HG02840 (cell line): ENCODE measurements around the gene SHMT1.

ENCODE experiments used
- ATAC-seq: cut with Tn5 transposase; IDR thresholded peaks from one replicate; pipeline ENCODE4 v1.9.1; 2021; ENCODE audit warnings: mild to moderate bottlenecking, moderate library complexity, moderate number of reproducible peaks; ENCODE audit not compliant: unreplicated experiment, low FRiP score

Gene SHMT1

GRCh38 chr17:18328643-18329204 is 34.6 kb downstream of the SHMT1 start:
- no peak for ATAC-seq

GRCh38 chr17:18327556-18327955 is 35.8 kb downstream of the SHMT1 start:
- no peak for ATAC-seq

- no peak for ATAC-seq
These were observed 36.3 kb downstream of the SHMT1 start for GRCh38 chr17:18327093-18327492.

DNA sequence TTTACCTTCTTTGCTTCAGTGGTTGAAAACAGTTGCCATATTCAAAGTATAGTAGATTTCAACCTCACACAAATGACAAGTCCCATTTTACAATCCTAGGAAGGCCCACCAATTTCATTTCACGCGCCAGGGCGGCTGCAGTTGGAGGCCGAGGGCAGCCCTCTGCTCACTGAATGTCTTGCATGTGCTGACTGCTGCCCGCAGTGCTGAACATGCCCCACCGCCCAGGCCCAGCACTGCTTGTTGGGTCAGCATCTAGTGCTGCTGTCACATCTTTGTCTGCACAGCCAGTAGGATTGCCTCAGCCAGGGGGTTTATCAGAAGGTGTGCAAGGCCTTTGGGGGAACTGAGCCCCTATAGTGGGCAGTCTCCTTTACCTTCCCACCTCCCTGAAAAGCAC is 36.8 kb downstream of the SHMT1 start:
- ATAC-seq = no peak

- ATAC-seq = no peak
These were observed 37.3 kb downstream of the SHMT1 start for GRCh38 chr17:18326039-18326438.

- no peak for ATAC-seq
These were observed 39.0 kb downstream of the SHMT1 start for GRCh38 chr17:18324140-18325050.

DNA sequence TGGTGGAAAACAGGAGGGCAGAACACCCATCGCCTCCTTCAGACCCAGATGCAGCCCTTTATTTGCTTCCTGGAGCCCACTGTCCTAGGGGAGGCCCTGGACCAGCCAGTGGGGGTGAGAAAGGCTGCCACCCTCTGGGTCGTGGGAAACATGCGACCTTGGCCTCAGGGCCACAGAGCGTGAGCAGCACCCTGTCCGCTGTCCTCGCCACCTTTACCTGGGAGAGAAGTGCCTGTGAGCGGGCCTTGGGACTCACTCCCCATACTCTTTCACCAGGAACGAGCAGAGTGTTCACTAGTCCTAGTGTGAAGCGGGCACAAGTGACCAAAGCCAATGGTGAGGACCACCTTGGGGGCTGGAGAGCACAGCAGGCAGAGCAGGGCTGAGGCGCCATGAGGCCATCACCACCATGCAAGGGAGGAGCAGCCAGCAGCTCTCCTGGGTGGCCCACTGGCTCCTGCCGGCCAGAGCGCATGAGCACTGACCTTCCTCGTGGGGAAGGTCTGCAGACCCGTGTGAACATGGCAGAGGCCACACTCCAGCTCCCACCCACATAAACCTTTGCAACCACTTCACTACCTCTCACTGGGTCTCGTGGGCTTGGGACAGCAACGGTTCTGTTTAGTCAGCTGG is 39.7 kb downstream of the SHMT1 start:
- ATAC-seq = no peak

DNA sequence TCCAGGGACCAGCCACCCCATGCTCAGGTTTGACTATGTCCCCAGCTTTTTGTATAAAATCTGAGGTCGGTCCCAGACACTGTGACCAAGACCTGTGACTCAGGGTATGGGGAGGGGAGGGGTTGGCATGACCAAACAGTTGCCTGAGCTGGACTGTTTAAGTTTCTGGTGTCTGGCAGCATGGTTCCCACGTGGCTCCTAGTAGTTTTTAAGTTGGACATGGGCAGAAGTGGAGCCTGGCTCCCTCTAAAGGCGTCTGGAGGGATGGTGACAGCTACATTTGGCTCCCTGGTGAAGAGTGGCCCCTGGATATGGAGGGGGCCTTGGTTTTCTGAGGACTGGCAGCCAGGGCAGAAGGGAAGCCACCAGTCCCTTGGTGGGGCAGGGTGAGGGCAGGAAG is 40.3 kb downstream of the SHMT1 start:
- no peak for ATAC-seq

DNA sequence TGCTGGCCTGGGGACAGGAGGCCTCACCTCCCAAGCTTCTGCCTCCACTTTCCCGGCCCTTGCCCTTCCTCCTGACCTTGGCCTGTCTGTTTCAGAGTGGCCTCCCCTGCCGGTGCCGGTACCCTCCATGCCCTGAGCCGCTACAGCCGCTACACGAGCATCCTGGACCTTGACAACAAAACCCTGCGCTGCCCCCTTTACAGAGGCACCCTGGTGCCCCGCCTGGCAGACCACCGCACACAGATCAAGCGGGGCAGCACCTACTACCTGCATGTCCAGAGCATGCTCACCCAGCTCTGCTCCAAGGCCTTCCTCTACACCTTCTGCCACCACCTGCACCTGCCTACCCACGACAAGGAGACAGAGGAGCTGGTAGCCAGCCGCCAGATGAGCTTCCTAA is 40.8 kb downstream of the SHMT1 start:
- ATAC-seq = no peak

GRCh38 chr17:18321309-18321708 is 42.0 kb downstream of the SHMT1 start:
- ATAC-seq = no peak

GRCh38 chr17:18320301-18320700 is 43.0 kb downstream of the SHMT1 start:
- ATAC-seq = no peak

- no peak for ATAC-seq
These were observed 43.6 kb downstream of the SHMT1 start for GRCh38 chr17:18319604-18320256.

DNA sequence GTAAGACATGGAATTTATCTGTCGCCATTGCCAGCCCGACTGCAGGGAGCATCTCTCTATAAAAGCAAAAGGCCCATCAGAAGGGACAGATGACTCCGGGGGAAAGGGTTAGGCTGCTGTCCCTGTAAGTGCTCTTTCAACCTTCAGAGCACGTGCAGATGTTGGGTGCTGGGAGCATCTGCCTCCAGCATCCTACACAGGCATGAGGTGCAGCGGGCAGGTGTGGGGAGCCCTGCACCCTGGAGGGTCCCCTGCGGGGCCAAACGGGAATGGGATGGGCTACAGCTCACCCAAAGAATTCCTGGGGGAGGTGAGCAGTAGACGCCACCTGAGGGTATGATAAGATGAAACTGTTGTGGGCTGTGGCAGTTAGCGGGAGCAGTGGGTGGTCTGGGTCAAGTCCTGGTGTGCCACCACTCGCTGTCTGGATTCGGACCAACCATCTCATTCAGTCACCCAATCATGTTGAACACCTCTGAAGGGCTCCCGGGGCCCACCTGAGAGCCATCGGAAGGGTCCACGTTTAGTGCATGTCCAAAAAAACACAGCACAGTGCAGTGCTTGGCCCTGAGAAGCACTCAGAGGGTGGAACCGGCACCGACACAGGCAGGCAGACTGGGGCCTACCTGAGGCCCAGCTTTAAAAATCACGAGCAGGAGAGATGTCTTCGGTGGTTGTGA is 44.4 kb downstream of the SHMT1 start:
- no peak for ATAC-seq

GRCh38 chr17:18318117-18318516 is 45.2 kb downstream of the SHMT1 start:
- no peak for ATAC-seq

- ATAC-seq = no peak
These were observed 47.4 kb downstream of the SHMT1 start for GRCh38 chr17:18315961-18316360.

- no peak for ATAC-seq
These were observed 47.8 kb downstream of the SHMT1 start for GRCh38 chr17:18315562-18315922.

GRCh38 chr17:18314731-18315561 is 48.4 kb downstream of the SHMT1 start, which contains the start of the genes SMCR8 and TOP3A:
SMCR8 (plus strand) TSS chr17:18315293; CDS start chr17:18315790, 497 bp downstream.
TOP3A (minus strand) TSS chr17:18314994; CDS start chr17:18314778, 216 bp downstream.
- peak; percentile 76 for ATAC-seq

DNA sequence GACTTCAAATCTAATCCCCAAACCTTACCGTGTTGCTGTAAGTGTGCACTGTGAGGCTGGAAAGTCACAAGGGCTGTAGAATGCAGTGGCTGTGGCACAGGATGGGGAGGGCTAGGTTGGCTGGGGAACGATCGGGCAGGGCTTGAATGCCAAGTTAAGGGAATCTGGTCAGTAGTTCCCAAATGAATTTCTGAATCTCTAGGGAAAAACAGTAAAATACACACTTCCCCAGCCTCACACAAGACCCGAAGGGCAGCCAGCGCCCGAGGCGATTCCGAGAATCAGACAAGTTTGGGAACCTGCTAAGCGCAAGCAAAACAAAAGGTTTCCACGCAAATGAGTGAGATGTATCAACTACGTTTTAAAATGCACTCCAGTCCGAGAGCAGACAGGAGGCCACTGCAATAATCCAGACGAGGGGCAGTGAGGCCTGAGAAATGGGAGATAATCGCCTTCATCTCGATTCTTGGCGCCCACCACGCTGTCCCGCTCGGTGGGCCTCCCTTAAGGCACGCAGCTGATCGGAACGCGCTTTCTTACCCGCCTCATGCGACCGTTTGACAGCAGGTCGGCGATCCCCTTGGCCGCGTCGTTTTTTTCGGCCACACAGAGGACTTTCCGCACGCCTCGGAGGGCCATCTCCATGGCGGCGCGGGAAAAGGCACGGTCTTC is 49.2 kb downstream of the SHMT1 start:
- peak; percentile 11 for ATAC-seq

- no peak for ATAC-seq
These were observed 54.1 kb downstream of the SHMT1 start for GRCh38 chr17:18309202-18309601.
